SK-N-SH (cell line): ENCODE data around the gene HTR2C. TPM values are rescaled to one million over a fixed set of nuclear protein-coding genes. Genes with fewer than 3 reads are reported as not detected.

Source experiments
- CTCF ChIA-PET: fragments of 300-600, 350-600 bp; formaldehyde crosslinking; extraction: SDS; loops from one replicate; lab custom pipeline; 2021; lab: Yijun Ruan, JAX
- POLR2A ChIA-PET: fragments of 350-600 bp; sonication (Branson Sonifier 250); formaldehyde crosslinking; extraction: SDS; loops from one replicate; lab custom pipeline; 2020; ENCODE audit warnings: antibody characterized with exemption, inconsistent platforms; lab: Yijun Ruan, JAX
- DNase-seq: peaks from one replicate; pipeline ENCODE4 v3.0.0; 2012
- H2AFZ ChIP-seq: fragments of 200-600 bp; sonication (generic); 2 replicates; pipeline ENCODE4 v1.8.1; 2016; ENCODE audit warnings: antibody characterized with exemption, mild to moderate bottlenecking, low read depth
- H3F3A ChIP-seq: fragments of 200-600 bp; sonication (generic); replicated peaks from 2 replicates; pipeline ENCODE3; 2016; ENCODE audit warnings: antibody characterized with exemption, mild to moderate bottlenecking; ENCODE audit not compliant: insufficient read depth
- H3K27ac ChIP-seq, 2 experiments: fragments of 200-500 bp in 1 of 2; fragments of 200-600 bp in 1 of 2; sonication (Bioruptor generic) in 1 of 2; sonication (generic), shearing (Covaris generic) in 1 of 2; 2 replicates each; pipeline versions ENCODE4 v1.5.1 to v1.6.1; 2014 to 2016; ENCODE audit warnings: low read depth in 2 of 2, inconsistent platforms in 1 of 2, low read length in 1 of 2, mild to moderate bottlenecking in 1 of 2, mixed read lengths in 1 of 2
- H3K27me3 ChIP-seq: fragments of 200-600 bp; sonication (generic), shearing (Covaris generic); 2 replicates; pipeline ENCODE4 v1.6.1; 2016; ENCODE audit warnings: mixed run types; ENCODE audit not compliant: insufficient read depth
- H3K36me3 ChIP-seq, 2 experiments: fragments of 200-500 bp in 1 of 2; fragments of 200-600 bp in 1 of 2; sonication (Bioruptor generic) in 1 of 2; sonication (generic) in 1 of 2; replicated peaks in 1 of 2; 2 replicates each; pipeline versions ENCODE3 to v1.5.1; 2014 to 2016; ENCODE audit warnings: low read length in 1 of 2, mild to moderate bottlenecking in 1 of 2; ENCODE audit not compliant: insufficient read depth in 2 of 2, control insufficient read depth in 1 of 2
- H3K4me1 ChIP-seq, 2 experiments: fragments of 200-500 bp in 1 of 2; fragments of 200-600 bp in 1 of 2; sonication (Bioruptor generic) in 1 of 2; sonication (generic), shearing (Covaris generic) in 1 of 2; 2 replicates each; pipeline versions ENCODE4 v1.5.1 to v1.6.1; 2014 to 2016; ENCODE audit warnings: low read depth in 1 of 2, low read length in 1 of 2, mixed run types in 1 of 2; ENCODE audit not compliant: insufficient read depth in 2 of 2, control insufficient read depth in 1 of 2
- H3K4me2 ChIP-seq: fragments of 200-600 bp; sonication (generic), shearing (Covaris generic); 2 replicates; pipeline ENCODE4 v1.6.1; 2017; ENCODE audit warnings: mixed run types
- H3K4me3 ChIP-seq, 2 experiments: fragments of 200-500 bp in 1 of 2; fragments of 200-600 bp in 1 of 2; sonication (Bioruptor generic) in 1 of 2; sonication (generic), shearing (Covaris generic) in 1 of 2; 2 replicates each; pipeline versions ENCODE4 v1.5.1 to v1.8.1; 2014 to 2016; ENCODE audit warnings: low read depth in 2 of 2, inconsistent platforms in 1 of 2, low read length in 1 of 2, mild to moderate bottlenecking in 1 of 2, mixed read lengths in 1 of 2, moderate library complexity in 1 of 2
- H3K79me2 ChIP-seq: fragments of 200-600 bp; sonication (generic); 2 replicates; pipeline ENCODE4 v1.8.1; 2017; ENCODE audit warnings: mild to moderate bottlenecking; ENCODE audit not compliant: insufficient read depth
- H3K9ac ChIP-seq: fragments of 200-600 bp; sonication (generic); 2 replicates; pipeline ENCODE4 v1.6.1; 2017; ENCODE audit warnings: mixed run types
- H3K9me2 ChIP-seq: fragments of 200-600 bp; sonication (generic); 2 replicates; pipeline ENCODE4 v1.6.1; 2017; ENCODE audit warnings: mixed run types
- H3K9me3 ChIP-seq: fragments of 200-600 bp; sonication (generic); 2 replicates; pipeline ENCODE4 v1.6.1; 2017; ENCODE audit warnings: mixed run types, mild to moderate bottlenecking, moderate library complexity
- H4K20me1 ChIP-seq: fragments of 200-600 bp; sonication (generic); 2 replicates; pipeline ENCODE4 v1.6.1; 2017; ENCODE audit warnings: mild to moderate bottlenecking, mixed run types; ENCODE audit not compliant: insufficient read depth
- CHD2 ChIP-seq: fragments of 150-350 bp; IDR thresholded peaks from 2 replicates; pipeline ENCODE4 v1.6.1; 2018; ENCODE audit warnings: low read length; ENCODE audit not compliant: partially characterized antibody
- CTCF ChIP-seq: fragments of 200-600 bp; sonication (generic); IDR thresholded peaks from 2 replicates; pipeline ENCODE4 v1.6.1; 2017; ENCODE audit warnings: antibody characterized with exemption, mild to moderate bottlenecking, moderate library complexity
- EP300 ChIP-seq, 2 experiments: IDR thresholded peaks; 2 replicates each; pipeline versions ENCODE4 v1.4.0 to v1.6.1; 2012; ENCODE audit warnings: borderline replicate concordance in 1 of 2, low read depth in 1 of 2, low read length in 1 of 2
- FOSL2 ChIP-seq: IDR thresholded peaks from 2 replicates; pipeline ENCODE4 v1.4.0; 2012; ENCODE audit warnings: low read depth, mild to moderate bottlenecking, moderate library complexity, borderline replicate concordance
- FOXJ3 ChIP-seq: sonication (generic); formaldehyde crosslinking; IDR thresholded peaks from 2 replicates; pipeline ENCODE4 v1.5.1; 2020; ENCODE audit warnings: mild to moderate bottlenecking, missing genetic modification reagents
- FOXM1 ChIP-seq: IDR thresholded peaks from 2 replicates; pipeline ENCODE4 v1.4.0; 2012; ENCODE audit warnings: low read depth, mild to moderate bottlenecking
- GABPA ChIP-seq: IDR thresholded peaks from 2 replicates; pipeline ENCODE4 v1.4.0; 2012; ENCODE audit warnings: low read depth, mild to moderate bottlenecking
- GATA2 ChIP-seq: sonication (generic); formaldehyde crosslinking; IDR thresholded peaks from 2 replicates; pipeline ENCODE4 v1.5.0; 2020; ENCODE audit warnings: mild to moderate bottlenecking, missing genetic modification reagents
- IRF3 ChIP-seq: fragments of 150-350 bp; IDR thresholded peaks from 2 replicates; pipeline ENCODE4 v1.6.1; 2016; ENCODE audit warnings: mild to moderate bottlenecking, low read depth, low read length
- JUND ChIP-seq: IDR thresholded peaks from 2 replicates; pipeline ENCODE4 v1.4.0; 2012
- MAX ChIP-seq: IDR thresholded peaks from 2 replicates; pipeline ENCODE4 v1.4.0; 2012; ENCODE audit warnings: low read depth
- NFIC ChIP-seq: IDR thresholded peaks from 2 replicates; pipeline ENCODE4 v1.4.0; 2012; ENCODE audit warnings: borderline replicate concordance
- RCOR1 ChIP-seq: fragments of 150-350 bp; IDR thresholded peaks from 2 replicates; pipeline ENCODE4 v1.6.1; 2017; ENCODE audit warnings: antibody characterized with exemption, low read length
- SMC3 ChIP-seq: IDR thresholded peaks from 2 replicates; pipeline ENCODE4 v1.6.1; 2012; ENCODE audit warnings: low read depth, low read length, improper control_type of control experiment
- TAF1 ChIP-seq: IDR thresholded peaks from 2 replicates; pipeline ENCODE4 v1.6.1; 2012; ENCODE audit warnings: low read depth, mild to moderate bottlenecking, low read length, moderate library complexity, borderline replicate concordance
- TCF12 ChIP-seq: IDR thresholded peaks from 2 replicates; pipeline ENCODE4 v1.4.0; 2012
- whole genome bisulfite sequencing: methylation state at CpG from one replicate; pipeline ENCODE4 v1.1.6; 2017; ENCODE audit warnings: low lambda C conversion rate; 5-methylcytosine and 5-hydroxymethylcytosine counted together
- polyA plus RNA-seq, 3 experiments: library from polyadenylated mRNA; depleted of rRNA; stranded (reverse); fragments of >200 nt; gene quantifications; 2 replicates each; pipeline ENCODE4 v1.2.3, GENCODE V29; 2012

The HTR2C gene
- polyA plus RNA-seq, 1 of the 3 experiments (the other 2 are of a cell fraction): 0.02 TPM

- H3K4me3 ChIP-seq: no peak overlapping the region
- H3K27me3 ChIP-seq: no peaks in the 10 kb centered on the region
- no peak overlapping the region for H3K27ac ChIP-seq
- no peak overlapping the region for H2AFZ ChIP-seq
- H3K9ac ChIP-seq: no peak overlapping the region
- TF ChIP-seq GATA2: no peak
- TF ChIP-seq RCOR1: no peak
- no peak for TF ChIP-seq IRF3
- no peak for TF ChIP-seq CHD2
- no peak for TF ChIP-seq FOSL2
- no peak for TF ChIP-seq FOXM1
- TF ChIP-seq NFIC: no peak
- no peak for TF ChIP-seq TCF12
- no peak for TF ChIP-seq GABPA
- no peak for TF ChIP-seq JUND
- no peak for TF ChIP-seq EP300 (IDR thresholded peaks at IDR 0.05; ENCODE audit: borderline replicate concordance in 1 of 2, low read depth in 1 of 2, low read length in 1 of 2)
- H4K20me1 ChIP-seq: no peaks in the 10 kb centered on the region
- ChIA-PET CTCF (no interaction called here), POLR2A (no interaction called here)
- H3F3A ChIP-seq: no peaks in the 10 kb centered on the region
- H3K79me2 ChIP-seq: no peaks in the 10 kb centered on the region; the same call in 1 of the 2 replicates
- 28% methylated on average over 2 of the region's 2 CpGs for WGBS
- DNase-seq: no peak
- no peaks in the 10 kb centered on the region for H3K9me3 ChIP-seq
- H3K9me2 ChIP-seq: no peaks in the 10 kb centered on the region
- H3K4me2 ChIP-seq: no peak overlapping the region
- H3K36me3 ChIP-seq: no peaks in the 10 kb centered on the region
- no peaks in the 10 kb centered on the region for H3K4me1 ChIP-seq
Observed at GRCh38 chrX:114905251-114905650, 321.4 kb downstream of the HTR2C start.

GRCh38 chrX:114906984-114907510 is 323.2 kb downstream of the HTR2C start:
- DNase-seq: no peak
- 67% methylated on average over 9 of the region's 9 CpGs for WGBS
- no peaks in the 10 kb centered on the region for H4K20me1 ChIP-seq
- no peaks in the 10 kb centered on the region; the same call in 1 of the 2 replicates for H3K27me3 ChIP-seq
- no peak overlapping the region for H3K9ac ChIP-seq
- ChIA-PET POLR2A (no interaction called here), CTCF (no interaction called here)
- no peak overlapping the region for H2AFZ ChIP-seq
- no peak overlapping the region for H3K4me3 ChIP-seq
- no peaks in the 10 kb centered on the region for H3F3A ChIP-seq
- H3K27ac ChIP-seq: no peak overlapping the region
- no peaks in the 10 kb centered on the region for H3K4me1 ChIP-seq
- no peaks in the 10 kb centered on the region for H3K9me2 ChIP-seq
- no peaks in the 10 kb centered on the region; the same call in 1 of the 2 replicates for H3K79me2 ChIP-seq
- H3K9me3 ChIP-seq: no peaks in the 10 kb centered on the region
- H3K4me2 ChIP-seq: no peak overlapping the region
- TF ChIP-seq FOXJ3: no peak
- TF ChIP-seq TAF1: no peak
- no peak for TF ChIP-seq CTCF
- TF ChIP-seq MAX: no peak
- TF ChIP-seq SMC3: no peak
- no peaks in the 10 kb centered on the region for H3K36me3 ChIP-seq
